Measurements from ENCODE around the gene SLC4A2. TPM values are rescaled to one million over a fixed set of nuclear protein-coding genes. Genes with fewer than 3 reads are reported as not detected.

Gene SLC4A2
- total RNA-seq, 1 experiment from 2014 or later, result 1,005 TPM

DNA sequence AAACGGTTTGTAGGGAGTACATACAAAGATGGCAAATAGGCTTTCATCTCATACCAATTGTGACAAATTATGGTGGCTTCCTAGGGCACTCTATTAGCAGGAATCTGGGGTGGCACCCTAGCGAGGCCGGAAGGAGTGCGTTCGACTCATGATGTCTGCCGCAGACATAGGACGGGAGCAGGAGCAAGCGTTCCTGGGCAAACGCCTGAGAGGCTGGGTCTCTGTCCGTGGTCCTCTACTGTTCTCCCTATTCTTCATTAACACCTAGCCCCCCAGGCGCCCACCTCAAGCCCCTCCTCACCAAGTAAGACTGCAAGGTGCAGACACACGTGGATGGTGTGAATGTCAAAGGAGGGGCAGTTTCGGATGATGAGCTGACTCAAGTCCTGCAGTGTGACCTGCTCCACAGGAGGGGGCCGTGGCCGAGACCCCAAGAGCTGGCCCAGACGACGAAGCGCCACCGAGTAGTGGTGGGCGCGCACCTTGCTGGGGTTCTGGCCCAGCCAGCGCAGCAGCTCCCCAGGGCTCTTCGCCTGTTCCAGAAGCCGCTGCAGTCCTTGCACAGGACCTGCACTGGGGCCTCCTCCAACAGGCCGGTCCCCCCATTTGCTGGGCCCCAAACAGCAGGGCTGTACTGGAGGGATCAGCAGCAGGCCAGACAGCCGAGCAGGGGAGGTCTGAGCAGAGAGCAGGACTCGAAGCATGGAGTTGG is 20.0 kb downstream of the SLC4A2 start:
- DNase-seq (ENCODE audit: low spot score), result no peak

DNA sequence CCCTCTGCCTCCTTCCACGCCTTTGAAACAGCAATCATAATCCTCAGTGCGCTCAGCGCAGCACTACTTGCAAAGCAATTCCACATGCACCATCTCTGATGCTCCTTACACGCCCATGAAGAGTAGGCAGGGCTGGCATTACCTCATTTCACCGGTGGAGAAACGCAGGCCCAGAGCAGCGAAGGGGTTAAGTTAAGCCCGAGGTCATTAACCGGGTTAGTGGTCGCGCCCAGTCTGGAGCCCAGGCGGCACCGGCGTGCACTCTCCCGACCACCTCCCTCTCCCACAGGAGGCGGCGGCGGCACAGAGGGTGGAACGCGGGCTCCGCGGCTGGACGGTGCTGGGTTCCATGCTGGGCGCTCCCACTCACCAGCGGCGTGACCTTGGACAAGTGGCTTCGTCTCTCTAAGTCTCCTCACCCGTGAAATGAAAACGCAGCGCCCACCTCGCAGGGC is 20.7 kb downstream of the SLC4A2 start:
- peak; percentile 48 for DNase-seq (ENCODE audit: low spot score)

DNA sequence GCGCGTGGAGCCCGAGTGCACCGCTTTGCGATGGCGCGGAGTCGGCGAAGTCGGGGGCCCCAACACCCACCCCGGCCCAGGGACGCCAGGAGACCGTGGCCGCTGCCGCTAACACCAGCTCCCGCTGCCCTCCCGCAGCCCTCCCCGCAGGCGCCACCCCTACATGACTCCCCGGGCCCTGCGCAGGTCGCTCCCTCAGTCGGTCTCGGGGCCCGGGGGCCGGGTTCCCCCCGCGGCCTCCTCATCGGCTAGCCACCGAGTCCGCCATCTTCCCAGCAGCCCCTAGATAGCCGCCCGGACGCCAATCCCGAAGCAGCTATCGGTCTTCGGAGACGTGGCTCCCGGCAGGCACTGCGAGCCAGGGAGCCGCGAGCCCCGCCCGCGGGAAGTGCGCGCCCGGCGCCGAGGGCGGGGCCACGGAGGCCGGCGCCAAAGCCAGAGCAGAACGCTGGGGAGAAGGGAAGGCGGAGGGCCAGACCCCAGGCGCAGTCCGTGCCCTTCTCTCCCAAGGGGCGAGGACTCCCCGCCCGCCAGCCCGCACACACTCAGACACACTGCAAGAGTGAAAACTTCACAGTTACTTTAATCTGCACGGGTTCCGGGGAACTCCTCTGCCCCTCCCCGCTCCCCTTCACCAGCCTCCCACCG is 21.3 kb downstream of the SLC4A2 start, which contains the start of gene FASTK:
FASTK (minus strand) TSS at position 288 of the 648 bp plus-strand sequence; CDS start at position 245, 43 bp downstream.
- peak; percentile 98 for DNase-seq (ENCODE audit: low spot score)

DNA sequence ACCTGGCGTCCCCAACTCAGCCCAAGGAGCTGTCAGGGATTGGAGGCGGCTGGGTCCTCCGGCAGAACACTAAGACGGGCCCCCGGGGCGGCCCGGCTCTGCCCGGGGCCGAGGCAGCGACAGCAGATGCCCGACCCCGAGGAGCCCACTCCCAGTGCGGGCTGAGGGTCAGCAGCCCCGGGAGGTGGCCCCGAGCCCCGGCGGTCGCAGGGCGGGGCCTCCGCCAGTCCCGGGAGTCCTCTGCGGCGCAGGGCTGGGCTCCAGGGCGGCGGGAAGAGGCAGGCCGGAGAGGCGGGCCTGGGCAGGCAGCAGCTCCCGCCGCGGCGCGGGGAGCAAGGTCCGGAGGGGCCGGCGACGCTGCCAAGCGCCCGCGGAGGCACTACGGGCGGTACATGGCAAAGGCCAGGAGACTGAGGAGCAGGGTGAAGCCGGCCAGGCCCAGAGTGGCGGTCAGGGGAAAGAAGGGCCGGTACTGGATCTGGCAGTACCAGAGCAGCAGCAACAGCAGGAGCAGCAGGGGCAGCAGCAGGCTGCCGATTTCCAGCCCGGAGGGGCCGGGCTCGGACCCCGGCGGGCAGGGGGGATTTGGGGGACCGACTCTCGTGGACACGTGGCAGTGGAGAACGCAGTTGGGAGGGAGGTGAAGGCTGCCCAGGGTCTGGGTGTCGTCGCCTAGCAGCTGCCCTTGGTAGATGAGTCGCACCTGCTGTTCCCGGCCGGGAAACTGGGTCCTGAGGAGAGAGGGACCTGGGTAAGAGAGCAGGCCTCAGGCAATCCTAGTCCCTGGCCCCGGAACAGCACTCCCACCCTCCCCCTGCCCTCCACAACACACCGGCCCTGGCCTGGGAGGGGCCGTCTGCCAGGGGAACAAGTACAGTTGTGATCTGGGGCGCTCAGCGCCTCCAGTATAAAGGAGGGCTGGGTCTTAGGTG is 22.0 kb downstream of the SLC4A2 start:
- peak; percentile 79 for DNase-seq (ENCODE audit: low spot score)

DNA sequence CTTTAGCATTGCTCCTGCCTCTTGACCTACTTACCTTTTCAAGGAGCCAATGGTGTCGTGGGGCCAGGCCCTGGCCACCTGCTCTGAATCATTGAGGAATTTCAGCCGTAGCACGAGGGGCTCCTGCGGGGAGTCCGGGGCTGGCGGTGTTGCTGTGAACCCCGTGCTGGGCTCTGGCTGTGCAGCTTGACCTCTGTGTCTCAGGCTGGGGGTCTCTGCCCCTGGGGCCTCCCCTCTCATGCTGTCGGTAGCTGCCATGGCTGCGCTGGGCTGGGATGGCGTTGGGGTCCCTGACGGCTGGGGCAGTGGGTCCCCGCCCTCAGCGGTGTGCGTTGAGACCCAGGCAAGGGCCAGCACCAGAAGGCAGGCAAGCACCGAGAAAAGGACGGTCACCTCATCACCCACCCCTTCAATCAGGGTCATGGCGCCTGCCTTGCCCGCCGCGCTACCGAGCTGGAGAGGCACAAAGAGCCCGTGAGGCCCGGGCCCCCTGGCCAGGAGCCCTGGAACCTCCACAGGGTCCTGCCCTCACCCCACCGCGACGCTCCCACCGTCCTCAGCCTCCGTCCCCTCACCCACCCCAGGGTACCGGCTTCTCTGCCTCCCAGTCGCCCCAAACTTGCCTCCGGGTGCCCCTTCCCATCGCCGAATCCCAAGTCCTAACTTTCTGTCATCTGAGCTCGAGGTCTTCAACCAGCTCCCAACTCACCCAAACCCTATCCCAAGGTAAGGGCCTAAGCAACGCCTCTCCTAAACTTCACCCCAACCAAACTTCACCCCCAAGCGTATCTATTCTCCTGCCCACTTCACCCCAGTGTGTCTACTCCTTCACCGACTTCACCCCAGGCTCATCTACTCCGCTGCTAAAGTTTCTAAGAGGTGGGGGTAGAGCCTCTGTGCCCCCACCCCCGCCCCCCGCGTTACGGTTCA is 23.0 kb downstream of the SLC4A2 start:
- DNase-seq (ENCODE audit: low spot score), result peak; percentile 52

DNA sequence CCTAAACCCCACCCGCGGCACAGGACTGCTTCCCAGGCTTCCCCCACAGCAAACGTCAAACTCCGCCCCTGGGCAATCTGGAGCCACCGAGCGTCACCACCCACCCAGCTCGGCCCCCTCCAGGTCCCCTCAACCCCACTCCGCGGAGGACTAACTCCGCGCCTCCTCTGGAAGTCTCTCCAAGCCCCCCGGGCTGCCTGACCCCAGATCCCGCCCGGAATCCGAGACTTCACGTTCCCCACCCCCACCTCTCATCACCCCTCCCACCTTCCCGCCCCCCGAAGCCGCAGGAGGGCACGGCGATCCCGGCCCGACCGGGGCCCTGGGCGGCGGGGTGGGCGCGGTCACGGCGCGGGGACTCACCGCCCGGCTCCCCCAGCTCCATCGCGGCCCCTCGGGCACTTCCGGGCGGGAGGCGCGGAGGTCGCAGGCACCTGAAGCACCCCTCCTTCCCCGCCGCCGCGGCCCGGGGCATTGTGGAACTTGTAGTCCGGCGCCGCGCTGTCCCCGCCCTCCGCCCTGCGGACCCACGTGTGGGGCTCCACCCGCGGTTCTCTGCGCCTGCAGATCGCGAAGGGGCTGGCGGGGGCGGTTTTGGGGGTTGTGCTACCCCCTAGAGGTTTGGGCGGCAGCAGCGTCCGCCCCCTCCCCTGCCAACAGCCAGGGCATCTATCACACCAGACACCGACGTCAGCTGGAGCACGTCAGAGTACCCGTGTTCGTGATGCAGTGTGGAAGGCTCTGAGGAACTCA is 23.9 kb downstream of the SLC4A2 start, which contains the start of gene TMUB1:
TMUB1 (minus strand) TSS at position 423 of the 753 bp plus-strand sequence. CDS start 930 bp downstream, outside the sequence.
- peak; percentile 72 for DNase-seq (ENCODE audit: low spot score)

DNA sequence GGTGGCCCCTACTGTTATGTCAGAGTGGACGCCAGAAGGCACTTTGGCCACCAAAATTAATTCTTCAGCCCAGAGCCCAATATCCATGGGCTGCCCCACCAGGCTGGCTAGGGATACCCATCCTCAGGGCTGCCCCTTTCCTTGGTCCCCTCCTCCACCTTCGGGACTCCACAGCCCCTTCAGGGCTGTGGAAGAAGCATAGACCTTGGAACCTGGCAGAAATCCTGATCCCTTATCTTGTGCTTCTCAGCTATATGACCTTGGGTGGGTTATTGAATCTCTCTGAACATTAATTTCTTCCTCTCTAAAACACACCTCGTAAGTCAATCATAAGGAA is 24.4 kb downstream of the SLC4A2 start:
- DNase-seq (ENCODE audit: low spot score), result no peak

DNA sequence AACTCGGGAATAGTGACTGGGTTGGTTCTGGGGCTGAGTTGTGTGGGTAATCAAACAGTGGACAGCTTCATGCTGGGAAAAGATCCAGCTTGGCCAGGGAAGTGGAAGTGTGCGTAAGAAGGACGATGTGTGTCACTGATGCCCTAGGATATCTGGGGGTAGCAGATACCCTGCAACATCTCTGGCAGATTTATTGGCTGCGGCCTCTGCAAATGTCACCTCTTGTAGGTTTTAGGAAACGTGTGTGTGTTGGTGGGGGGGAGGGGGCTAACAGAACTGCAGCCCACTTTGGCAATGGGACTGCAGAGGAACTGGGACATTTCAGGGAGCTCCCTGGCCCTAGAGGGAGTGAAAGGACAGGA is 25.9 kb downstream of the SLC4A2 start:
- DNase-seq (ENCODE audit: low spot score), result no peak

DNA sequence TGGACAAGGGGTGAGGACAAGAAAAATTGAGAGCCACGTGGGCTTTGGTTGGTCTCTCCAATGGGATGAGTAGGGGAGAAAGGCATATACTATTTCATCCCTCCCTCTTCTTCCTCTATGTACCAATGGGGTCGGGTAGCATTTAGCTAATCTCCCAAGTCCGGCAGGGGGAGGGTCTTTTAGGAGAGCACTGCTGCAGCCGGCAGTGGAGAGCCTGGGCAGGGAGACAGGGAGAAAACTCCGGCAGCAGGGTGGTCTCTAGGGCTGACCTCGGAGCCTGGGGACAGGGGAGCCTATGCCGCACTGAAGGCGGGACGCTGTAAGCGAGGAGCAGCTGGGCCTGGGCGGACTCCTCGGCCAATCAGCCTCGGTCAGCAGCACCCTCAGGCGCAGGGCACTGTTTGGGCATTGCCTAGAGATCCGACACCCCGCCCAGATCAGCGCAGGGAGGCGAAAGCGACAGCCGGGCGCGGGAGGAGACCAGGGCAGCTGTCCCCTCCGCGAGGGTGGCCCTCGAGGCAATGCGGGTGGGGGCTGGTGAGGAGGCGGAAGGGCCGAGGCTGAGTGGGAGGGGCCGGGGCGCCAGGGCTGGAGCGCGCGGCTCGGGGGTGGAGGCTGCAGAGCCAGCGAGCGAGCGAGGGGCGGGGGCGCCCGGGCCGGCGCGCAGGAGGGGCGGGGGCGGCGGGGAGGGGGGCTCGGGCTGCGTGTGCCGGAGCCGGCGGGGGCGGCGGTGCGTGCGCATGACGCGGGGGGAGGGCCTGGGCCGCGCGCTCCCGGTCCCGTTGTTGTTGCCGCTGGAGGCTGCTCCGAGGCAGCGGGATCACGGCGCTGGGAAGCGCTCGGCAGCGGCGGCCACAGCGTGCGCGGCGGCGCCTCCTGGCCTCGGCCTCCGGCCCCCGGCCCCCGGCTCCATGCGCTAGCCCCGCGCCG is 26.6 kb downstream of the SLC4A2 start, which contains the start of gene AGAP3:
AGAP3 (plus strand) TSS at position 785 of the 930 bp plus-strand sequence. CDS start 267 bp downstream, outside the sequence.
- peak; percentile 97 for DNase-seq (ENCODE audit: low spot score)

DNA sequence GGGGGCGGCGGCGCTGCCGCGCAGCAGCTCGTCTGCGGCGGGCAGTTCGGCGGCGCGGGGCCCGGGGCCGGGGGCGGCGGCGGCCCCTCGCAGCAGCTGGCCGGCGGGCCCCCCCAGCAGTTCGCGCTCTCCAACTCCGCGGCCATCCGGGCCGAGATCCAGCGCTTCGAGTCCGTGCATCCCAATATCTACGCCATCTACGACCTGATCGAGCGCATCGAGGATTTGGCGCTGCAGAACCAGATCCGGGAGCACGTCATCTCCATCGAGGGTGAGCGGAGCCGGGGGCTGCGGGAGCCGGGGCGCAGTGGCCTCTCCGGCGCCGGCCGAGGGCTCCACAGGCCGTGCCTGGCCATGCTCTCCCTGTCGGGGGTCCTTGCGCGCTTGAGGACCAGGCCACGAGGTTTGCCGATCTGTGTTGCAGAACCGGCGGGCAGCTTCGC is 27.4 kb downstream of the SLC4A2 start:
- no peak for DNase-seq (ENCODE audit: low spot score)

DNA sequence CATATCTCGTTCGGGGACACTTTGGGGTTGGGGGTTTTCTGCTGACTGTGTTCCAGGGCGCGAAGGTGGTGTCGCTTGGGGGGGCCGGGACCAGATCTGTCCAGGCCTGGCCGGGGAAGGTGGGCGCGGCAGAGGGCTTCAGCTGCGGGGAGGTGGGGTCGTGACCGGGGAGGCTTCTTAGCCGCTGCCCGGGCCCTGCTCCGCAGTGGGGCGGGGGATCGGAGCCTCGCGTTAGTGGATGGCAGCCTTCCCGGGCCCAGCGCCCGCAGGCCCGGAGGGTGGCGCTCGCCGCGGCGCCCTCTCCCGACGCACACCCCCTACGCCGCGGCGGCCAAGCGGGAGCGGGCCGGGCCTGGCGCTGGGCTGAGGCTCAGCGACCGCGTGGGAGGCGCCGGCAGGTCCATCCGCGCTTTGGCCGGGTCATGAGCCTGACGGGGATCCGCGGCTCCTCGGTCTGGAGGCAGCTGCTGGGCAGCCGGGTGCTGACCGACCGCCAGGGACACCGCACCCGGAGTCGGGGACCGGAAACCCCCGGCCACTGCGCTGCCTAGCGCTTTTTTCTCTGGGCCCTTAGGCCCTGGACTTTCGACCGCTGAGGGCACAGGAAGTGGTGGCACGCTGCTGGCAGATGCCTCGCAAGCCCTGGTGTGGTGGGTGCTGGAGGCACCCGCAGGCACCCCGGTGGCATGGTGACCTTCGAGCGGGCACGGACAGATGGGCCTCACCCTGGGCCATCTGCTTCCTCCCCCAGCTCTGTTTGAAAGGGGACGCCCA is 28.0 kb downstream of the SLC4A2 start:
- DNase-seq (ENCODE audit: low spot score), result peak; percentile 79

DNA sequence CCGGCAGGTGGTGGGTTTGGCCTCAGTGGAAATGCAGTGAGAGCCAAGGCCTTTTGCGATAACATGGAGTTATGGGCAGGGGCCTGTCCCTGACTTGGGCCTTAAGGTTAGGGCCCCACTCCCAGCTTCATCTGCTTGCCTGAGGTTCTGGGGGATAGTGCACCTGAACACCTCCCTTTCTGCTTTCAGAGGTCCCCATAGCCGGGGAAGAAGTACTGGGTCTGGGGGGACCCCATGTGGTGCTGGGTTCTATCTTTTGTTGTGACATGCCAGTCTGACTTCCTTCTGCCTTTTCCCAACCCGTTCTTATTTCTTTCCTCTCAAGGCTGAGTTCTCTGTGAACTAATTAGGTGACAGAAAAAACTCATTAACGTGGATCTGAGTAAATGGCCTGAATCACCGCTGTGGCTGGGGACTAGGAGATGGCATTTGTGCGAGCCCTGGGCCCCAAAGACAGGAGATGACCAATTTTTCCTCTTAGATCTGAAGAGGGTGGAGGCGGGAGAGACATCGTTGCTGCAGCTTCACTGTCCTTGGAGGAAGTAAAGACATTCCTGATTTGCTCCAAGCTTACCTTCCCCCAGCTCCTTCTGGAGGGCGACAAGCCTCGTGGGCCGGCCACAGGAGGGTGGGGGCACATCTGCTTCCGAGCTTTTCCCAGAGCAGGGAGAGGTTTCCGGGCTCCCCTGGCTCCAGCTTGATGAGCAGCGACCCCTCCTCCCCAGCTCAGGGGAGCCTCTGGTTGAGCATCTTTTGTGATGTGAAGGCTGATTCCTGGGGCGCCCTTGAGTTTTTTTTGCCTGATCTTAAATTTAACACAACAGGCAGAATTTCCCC is 28.8 kb downstream of the SLC4A2 start:
- peak; percentile 63 for DNase-seq (ENCODE audit: low spot score)

DNA sequence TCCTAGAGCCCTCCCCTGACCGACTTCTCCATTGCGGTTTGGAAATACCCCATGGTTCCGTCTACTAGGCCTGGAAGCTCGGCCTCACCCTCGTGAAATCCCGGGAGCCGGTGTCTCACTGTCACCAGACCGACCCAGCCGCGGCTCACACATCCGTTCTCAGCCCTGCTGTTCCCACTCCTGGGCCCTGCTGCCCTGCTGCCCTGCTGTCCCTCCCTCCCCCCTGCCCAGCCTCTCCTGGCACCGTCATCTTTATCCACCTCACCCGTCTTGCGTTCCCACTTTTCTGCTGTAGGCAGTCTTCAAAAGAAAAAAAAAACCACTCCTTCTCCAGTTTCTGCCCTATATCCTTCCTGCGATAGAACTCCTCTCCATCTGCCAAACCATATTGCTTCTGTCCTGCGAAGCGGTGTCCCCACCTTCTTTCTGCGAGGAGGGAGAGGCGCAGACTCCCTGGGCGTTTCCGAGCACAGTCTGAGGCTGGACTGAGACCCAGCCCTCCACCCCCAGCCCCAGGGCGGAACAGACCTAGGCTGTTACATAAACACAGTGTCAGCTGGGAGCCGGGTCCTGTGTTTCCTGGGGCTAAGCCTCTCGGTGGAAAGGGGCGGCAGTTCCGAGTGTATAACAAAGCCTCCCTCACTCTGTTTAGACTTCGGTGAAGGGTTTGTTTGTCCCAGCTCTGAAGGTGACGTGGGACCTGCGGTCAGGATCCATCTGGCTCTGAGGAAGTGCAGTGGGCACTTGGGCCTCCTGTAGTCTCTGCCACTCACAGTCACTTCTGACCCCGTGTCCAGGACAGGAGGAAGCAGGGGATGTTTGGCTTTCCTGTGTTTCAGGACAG is 29.7 kb downstream of the SLC4A2 start:
- DNase-seq (ENCODE audit: low spot score), result peak; percentile 69

DNA sequence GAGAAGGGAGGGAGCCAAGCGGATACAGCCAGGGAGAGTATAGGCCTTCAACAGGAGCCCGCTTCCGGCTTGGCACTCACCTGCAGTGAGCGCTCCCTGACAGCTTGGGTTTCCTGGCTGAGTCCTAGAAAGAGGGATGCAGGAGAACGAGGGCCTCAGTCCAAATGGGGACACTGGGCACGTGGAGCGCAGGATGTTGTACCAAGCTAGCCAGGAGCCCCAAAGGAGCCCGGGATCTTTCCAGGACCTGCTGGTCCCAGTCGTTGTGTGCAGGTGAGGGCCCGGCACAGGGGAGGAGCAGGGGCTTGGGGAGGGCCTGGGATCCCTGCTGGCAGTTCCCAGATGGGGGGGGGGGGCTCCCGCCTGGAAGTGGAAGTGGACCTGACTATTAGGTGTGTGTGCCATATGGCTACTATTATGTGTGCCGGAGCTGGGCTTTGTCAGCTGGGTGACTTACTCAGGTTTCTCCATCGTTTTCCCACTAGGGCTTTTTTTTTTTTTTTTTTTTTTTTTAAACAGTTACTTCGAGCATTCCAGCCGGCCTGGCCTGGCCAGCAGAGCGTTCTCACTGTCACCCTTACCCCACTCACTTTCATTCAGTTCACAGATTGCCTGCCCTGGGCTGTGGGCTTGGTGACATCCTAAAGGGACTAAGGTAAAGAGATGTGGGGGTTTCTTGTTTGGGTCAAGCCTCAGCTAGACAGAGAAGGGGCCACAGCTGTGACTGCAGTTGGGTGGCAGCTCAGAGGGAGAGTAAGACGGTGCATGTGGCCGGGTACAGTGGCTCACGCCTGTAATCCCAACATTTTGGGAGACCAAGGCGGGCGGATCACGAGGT is 30.7 kb downstream of the SLC4A2 start:
- DNase-seq (ENCODE audit: low spot score), result no peak

DNA sequence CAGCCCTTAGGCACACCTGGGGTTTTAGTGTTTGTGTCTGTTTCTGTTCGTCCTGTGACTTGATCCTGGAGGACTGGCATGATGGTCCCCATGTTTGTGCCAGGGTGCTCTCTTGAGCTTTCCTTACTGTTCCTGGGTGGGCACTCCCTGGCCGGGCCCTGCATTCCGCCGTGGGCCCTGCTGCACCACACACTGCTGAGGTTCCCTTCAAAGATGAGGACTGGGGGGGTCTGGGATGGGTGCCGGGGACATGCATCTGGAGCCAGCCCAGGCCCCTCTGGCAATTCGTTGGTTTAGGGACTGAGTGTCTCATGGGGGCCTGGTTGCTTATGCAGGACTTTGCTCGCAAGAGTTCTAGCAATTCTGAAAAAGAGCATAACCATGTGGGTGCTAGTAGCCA is 31.6 kb downstream of the SLC4A2 start:
- DNase-seq (ENCODE audit: low spot score), result no peak

All from HT-29 (cell line).